B cell (primary cell): ENCODE measurements around the gene CTNNA1.

Source experiments
- EZH2 ChIP-seq: IDR thresholded peaks from 2 replicates; pipeline ENCODE4 v1.6.1; 2012; ENCODE audit warnings: borderline replicate concordance, low read depth, mild to moderate bottlenecking, moderate library complexity, low read length; ENCODE audit not compliant: insufficient read depth, poor library complexity, severe bottlenecking
- TF ChIP-seq, protein P1 (sequence below): fragments of 200-600 bp; IDR thresholded peaks from one replicate; pipeline ENCODE4 v1.8.0; 2022; ENCODE audit warnings: antibody characterized with exemption, mild to moderate bottlenecking

DNA sequence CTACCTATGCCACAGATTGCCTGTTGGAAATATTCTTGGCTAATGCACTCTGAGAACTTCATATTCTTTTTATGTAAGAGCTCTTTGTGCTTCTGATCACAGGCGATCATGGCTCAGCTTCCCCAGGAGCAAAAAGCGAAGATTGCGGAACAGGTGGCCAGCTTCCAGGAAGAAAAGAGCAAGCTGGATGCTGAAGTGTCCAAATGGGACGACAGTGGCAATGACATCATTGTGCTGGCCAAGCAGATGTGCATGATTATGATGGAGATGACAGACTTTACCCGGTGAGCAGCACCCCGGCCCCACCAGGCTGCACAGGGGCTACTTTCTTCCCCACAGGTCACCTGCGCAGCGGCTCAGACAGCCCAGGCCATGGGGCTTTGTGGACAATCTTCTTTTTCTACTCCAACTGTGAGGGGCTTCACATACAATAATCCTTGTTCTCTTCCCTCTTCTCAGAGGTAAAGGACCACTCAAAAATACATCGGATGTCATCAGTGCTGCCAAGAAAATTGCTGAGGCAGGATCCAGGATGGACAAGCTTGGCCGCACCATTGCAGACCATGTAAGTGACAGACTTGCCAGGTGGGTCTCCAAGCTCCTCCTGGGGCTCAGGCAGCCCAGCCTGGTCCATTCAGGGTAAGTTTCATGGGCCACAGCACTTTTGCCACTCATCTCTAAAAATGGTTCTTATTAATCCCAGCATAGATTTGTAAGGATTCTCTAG lies 177.3 kb downstream of the CTNNA1 start:
- TF ChIP-seq, protein P1, sequence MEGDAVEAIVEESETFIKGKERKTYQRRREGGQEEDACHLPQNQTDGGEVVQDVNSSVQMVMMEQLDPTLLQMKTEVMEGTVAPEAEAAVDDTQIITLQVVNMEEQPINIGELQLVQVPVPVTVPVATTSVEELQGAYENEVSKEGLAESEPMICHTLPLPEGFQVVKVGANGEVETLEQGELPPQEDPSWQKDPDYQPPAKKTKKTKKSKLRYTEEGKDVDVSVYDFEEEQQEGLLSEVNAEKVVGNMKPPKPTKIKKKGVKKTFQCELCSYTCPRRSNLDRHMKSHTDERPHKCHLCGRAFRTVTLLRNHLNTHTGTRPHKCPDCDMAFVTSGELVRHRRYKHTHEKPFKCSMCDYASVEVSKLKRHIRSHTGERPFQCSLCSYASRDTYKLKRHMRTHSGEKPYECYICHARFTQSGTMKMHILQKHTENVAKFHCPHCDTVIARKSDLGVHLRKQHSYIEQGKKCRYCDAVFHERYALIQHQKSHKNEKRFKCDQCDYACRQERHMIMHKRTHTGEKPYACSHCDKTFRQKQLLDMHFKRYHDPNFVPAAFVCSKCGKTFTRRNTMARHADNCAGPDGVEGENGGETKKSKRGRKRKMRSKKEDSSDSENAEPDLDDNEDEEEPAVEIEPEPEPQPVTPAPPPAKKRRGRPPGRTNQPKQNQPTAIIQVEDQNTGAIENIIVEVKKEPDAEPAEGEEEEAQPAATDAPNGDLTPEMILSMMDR = no peak
- TF ChIP-seq EZH2 = no peak
